H1 (cell line): ENCODE results near the gene C1GALT1. TPM values are rescaled to one million over a fixed set of nuclear protein-coding genes. Genes with fewer than 3 reads are reported as not detected.

ENCODE experiments used
- CTCF ChIA-PET: fragments of 300-600 bp; sonication (Branson Sonifier 250); formaldehyde crosslinking; loops from one replicate; lab custom pipeline; 2021; ENCODE audit not compliant: partially characterized antibody; lab: Charles Lee
- POLR2A ChIA-PET: fragments of 300-600 bp; sonication (Branson Sonifier 250); formaldehyde crosslinking; loops from one replicate; lab custom pipeline; 2021; ENCODE audit warnings: inconsistent platforms; ENCODE audit not compliant: partially characterized antibody; lab: Charles Lee
- DNase-seq, 2 experiments: peaks; one replicate each; pipeline versions ENCODE4 v3.0.0 to v3.0.0-alpha.2; 2010 to 2022; ENCODE audit warnings: low spot score in 2 of 2, low read depth in 1 of 2, mixed read lengths in 1 of 2
- FAIRE-seq: peaks from 2 replicates; lab custom pipeline; 2011; peaks lifted over from hg19 to GRCh38; lab: Jason Lieb, UNC
- H2AFZ ChIP-seq: 2 replicates; pipeline ENCODE4 v1.8.1; 2012; ENCODE audit warnings: low read length, inconsistent platforms
- H2AK5ac ChIP-seq: 2 replicates; pipeline ENCODE4 v1.6.1; 2013; ENCODE audit warnings: low read depth, low read length
- H2BK120ac ChIP-seq: replicated peaks from 2 replicates; pipeline ENCODE3; 2013; ENCODE audit warnings: low read depth, low read length, inconsistent platforms
- H2BK12ac ChIP-seq: 2 replicates; pipeline ENCODE4 v1.6.1; 2013; ENCODE audit warnings: low read depth, low read length
- H2BK15ac ChIP-seq: 2 replicates; pipeline ENCODE4 v1.6.1; 2013; ENCODE audit warnings: low read length
- H2BK20ac ChIP-seq: 2 replicates; pipeline ENCODE4 v1.6.1; 2013; ENCODE audit warnings: low read length
- H2BK5ac ChIP-seq: 2 replicates; pipeline ENCODE4 v1.6.1; 2013; ENCODE audit warnings: low read depth, low read length
- H3K14ac ChIP-seq: 2 replicates; pipeline ENCODE4 v1.6.1; 2013; ENCODE audit warnings: inconsistent platforms; ENCODE audit not compliant: insufficient read length
- H3K18ac ChIP-seq: 2 replicates; pipeline ENCODE4 v1.6.1; 2013; ENCODE audit warnings: low read length; ENCODE audit errors: extremely low read depth
- H3K23ac ChIP-seq: 2 replicates; pipeline ENCODE4 v1.6.1; 2013; ENCODE audit warnings: inconsistent platforms; ENCODE audit not compliant: insufficient read length
- H3K23me2 ChIP-seq: 2 replicates; pipeline ENCODE4 v1.6.1; 2013; ENCODE audit warnings: low read depth, low read length
- H3K27ac ChIP-seq: 2 replicates; pipeline ENCODE4 v1.6.1; 2011; ENCODE audit warnings: low read depth, low read length, inconsistent platforms
- H3K27me3 ChIP-seq, 4 experiments: replicated peaks in 1 of 4; 1 replicate in 1 of 4; 2 replicates in 3 of 4; pipeline versions ENCODE4 v1.6.1 to v1.8.1; 2011 to 2013; ENCODE audit warnings: low read length in 3 of 4, mild to moderate bottlenecking in 3 of 4, inconsistent platforms in 2 of 4, mixed read lengths in 2 of 4, moderate library complexity in 1 of 4; ENCODE audit not compliant: control insufficient read depth in 3 of 4, insufficient read depth in 3 of 4; ENCODE audit errors: extremely low read depth in 1 of 4
- H3K36me3 ChIP-seq, 4 experiments: 2 replicates each; pipeline versions ENCODE4 v1.6.1 to v1.8.1; 2011 to 2013; ENCODE audit warnings: mild to moderate bottlenecking in 4 of 4, low read length in 3 of 4, moderate library complexity in 2 of 4, control low read depth in 1 of 4, inconsistent platforms in 1 of 4; ENCODE audit not compliant: insufficient read depth in 4 of 4, control insufficient read depth in 2 of 4
- H3K4ac ChIP-seq: replicated peaks from 2 replicates; pipeline ENCODE3; 2013; ENCODE audit warnings: low read length, low read depth, mixed read lengths, inconsistent platforms; ENCODE audit not compliant: insufficient read length
- H3K4me1 ChIP-seq, 4 experiments: replicated peaks in 1 of 4; 1 replicate in 1 of 4; 2 replicates in 3 of 4; pipeline versions ENCODE4 v1.6.1 to v1.8.1; 2011 to 2013; ENCODE audit warnings: low read length in 3 of 4, inconsistent platforms in 2 of 4, mixed read lengths in 1 of 4; ENCODE audit not compliant: insufficient read depth in 4 of 4, control insufficient read depth in 3 of 4
- H3K4me2 ChIP-seq, 2 experiments: 2 replicates each; pipeline versions ENCODE4 v1.6.1 to v1.8.1; 2011 to 2013; ENCODE audit warnings: low read depth in 2 of 2, low read length in 2 of 2, control low read depth in 1 of 2, inconsistent platforms in 1 of 2, mild to moderate bottlenecking in 1 of 2; ENCODE audit not compliant: insufficient read depth in 1 of 2
- H3K4me3 ChIP-seq, 4 experiments: fragments of 200-600, 300-600 bp in 1 of 4; sonication (generic), shearing (Covaris generic), sonication (Bioruptor Twin) in 1 of 4; 2 replicates each; pipeline versions ENCODE4 v1.5.1 to v1.8.1; 2011 to 2016; ENCODE audit warnings: low read length in 4 of 4, low read depth in 3 of 4, control low read depth in 2 of 4, inconsistent platforms in 2 of 4, mild to moderate bottlenecking in 2 of 4, mixed read lengths in 1 of 4, moderate library complexity in 1 of 4; ENCODE audit not compliant: insufficient read depth in 2 of 4; ENCODE audit errors: extremely low read depth in 1 of 4
- H3K56ac ChIP-seq: replicated peaks from 2 replicates; pipeline ENCODE3; 2013; ENCODE audit warnings: low read depth, mild to moderate bottlenecking, mixed read lengths, low read length, inconsistent platforms; ENCODE audit not compliant: insufficient read length
- H3K79me1 ChIP-seq: 2 replicates; pipeline ENCODE4 v1.6.1; 2013; ENCODE audit warnings: low read depth, low read length, control low read depth
- H3K79me2 ChIP-seq, 2 experiments: 2 replicates each; pipeline versions ENCODE4 v1.6.1 to v1.8.1; 2012 to 2013; ENCODE audit warnings: low read length in 2 of 2, mild to moderate bottlenecking in 2 of 2, inconsistent platforms in 1 of 2; ENCODE audit not compliant: insufficient read depth in 2 of 2, control insufficient read depth in 1 of 2
- H3K9ac ChIP-seq, 4 experiments: replicated peaks in 1 of 4; 1 replicate in 1 of 4; 2 replicates in 3 of 4; pipeline versions ENCODE4 v1.6.1 to v1.8.1; 2011 to 2013; ENCODE audit warnings: low read depth in 3 of 4, low read length in 3 of 4, control low read depth in 2 of 4, mild to moderate bottlenecking in 2 of 4, moderate library complexity in 2 of 4, inconsistent platforms in 1 of 4; ENCODE audit errors: extremely low read depth in 1 of 4
- H3K9me3 ChIP-seq, 2 experiments: 2 replicates each; pipeline versions ENCODE4 v1.6.1 to v1.8.1; 2012 to 2013; ENCODE audit warnings: mild to moderate bottlenecking in 2 of 2, moderate library complexity in 2 of 2, control low read depth in 1 of 2, inconsistent platforms in 1 of 2, low read depth in 1 of 2, low read length in 1 of 2, mixed read lengths in 1 of 2; ENCODE audit not compliant: insufficient read depth in 2 of 2
- H4K20me1 ChIP-seq, 2 experiments: replicated peaks in 1 of 2; 2 replicates each; pipeline versions ENCODE3 to v1.8.1; 2011 to 2013; ENCODE audit warnings: inconsistent platforms in 2 of 2, low read length in 2 of 2, mild to moderate bottlenecking in 1 of 2; ENCODE audit not compliant: insufficient read depth in 2 of 2, control insufficient read depth in 1 of 2
- H4K5ac ChIP-seq: 2 replicates; pipeline ENCODE4 v1.6.1; 2013; ENCODE audit warnings: low read length, low read depth, mixed read lengths, inconsistent platforms; ENCODE audit not compliant: insufficient read length
- H4K8ac ChIP-seq: 2 replicates; pipeline ENCODE4 v1.8.0; 2013; ENCODE audit warnings: mild to moderate bottlenecking, moderate library complexity, low read length, inconsistent platforms; ENCODE audit not compliant: insufficient read depth; ENCODE audit errors: extremely low read depth
- H4K91ac ChIP-seq: replicated peaks from 2 replicates; pipeline ENCODE3; 2013; ENCODE audit warnings: low read length, mixed read lengths, inconsistent platforms; ENCODE audit not compliant: insufficient read length
- BRCA1 ChIP-seq: IDR thresholded peaks from 2 replicates; pipeline ENCODE4 v1.6.1; 2012; ENCODE audit warnings: low read depth, low read length, improper control_type of control experiment
- CREB1 ChIP-seq: IDR thresholded peaks from 2 replicates; pipeline ENCODE4 v1.6.1; 2012; ENCODE audit warnings: inconsistent platforms
- EP300 ChIP-seq, 2 experiments: IDR thresholded peaks; 1 replicate in 1 of 2; 2 replicates in 1 of 2; pipeline ENCODE4 v1.6.1; 2011 to 2012; ENCODE audit warnings: low read depth in 2 of 2, low read length in 2 of 2, mild to moderate bottlenecking in 2 of 2, borderline replicate concordance in 1 of 2, inconsistent platforms in 1 of 2, moderate library complexity in 1 of 2
- GTF2F1 ChIP-seq: IDR thresholded peaks from 2 replicates; pipeline ENCODE4 v1.6.1; 2012; ENCODE audit warnings: low read depth, low read length, improper control_type of control experiment, borderline replicate concordance
- HDAC6 ChIP-seq: IDR thresholded peaks from one replicate; pipeline ENCODE4 v1.7.1; 2012; ENCODE audit warnings: low read depth, mild to moderate bottlenecking, inconsistent platforms, low read length, moderate library complexity
- JUND ChIP-seq: IDR thresholded peaks from 2 replicates; pipeline ENCODE4 v1.6.1; 2011; ENCODE audit warnings: mild to moderate bottlenecking, improper control_type of control experiment, low read length
- KDM5A ChIP-seq: fragments of 200-600 bp; IDR thresholded peaks from 2 replicates; pipeline ENCODE4 v1.7.1; 2012; ENCODE audit warnings: mild to moderate bottlenecking, low read length, inconsistent platforms, mixed read lengths
- NRF1 ChIP-seq: IDR thresholded peaks from 2 replicates; pipeline ENCODE4 v1.6.1; 2011; ENCODE audit warnings: mild to moderate bottlenecking, low read depth, low read length, improper control_type of control experiment
- POU5F1 ChIP-seq: IDR thresholded peaks from 2 replicates; pipeline ENCODE4 v1.6.1; 2011; ENCODE audit warnings: low read depth, mild to moderate bottlenecking, low read length, moderate library complexity
- SRF ChIP-seq: IDR thresholded peaks from 2 replicates; pipeline ENCODE4 v1.6.1; 2011; ENCODE audit warnings: mild to moderate bottlenecking, low read depth, low read length, moderate library complexity
- TEAD4 ChIP-seq: IDR thresholded peaks from 2 replicates; pipeline ENCODE4 v1.6.1; 2012; ENCODE audit warnings: low read depth, low read length, inconsistent platforms, mixed read lengths
- WGBS, 2 experiments: shearing (Covaris generic) in 1 of 2; methylation state at CpG; one replicate each; pipeline versions ENCODE4 v1.1.6 to v1.1.7; 2013 to 2015; ENCODE audit warnings: low lambda C conversion rate in 2 of 2, mixed read lengths in 2 of 2, inconsistent platforms in 1 of 2, low coverage in 1 of 2, missing lambda C conversion rate in 1 of 2; ENCODE audit not compliant: insufficient replicate concordance in 2 of 2, insufficient coverage in 1 of 2, insufficient read length in 1 of 2; ENCODE audit errors: extremely low coverage in 1 of 2, missing lambda C conversion rate in 1 of 2; 5-methylcytosine and 5-hydroxymethylcytosine counted together
- polyA plus RNA-seq, 7 experiments: library from polyadenylated mRNA; depleted of rRNA in 3 of 7; stranded (reverse) in 5 of 7; unstranded in 2 of 7; fragments of >200 nt in 5 of 7; fragments of 200-250 nt in 2 of 7; gene quantifications; 1 replicate in 5 of 7; 2 replicates in 1 of 7; 4 replicates in 1 of 7; pipeline versions ENCODE4 v1.2.1 to v1.2.3, GENCODE V29; 2011 to 2013; ENCODE audit warnings: missing spikeins in 2 of 7, mixed read lengths in 2 of 7
- total RNA-seq: library from RNA; stranded (reverse); fragmentation: NEBNext Ultra II Directional; extraction: Animal tissue kit (Norgen Biotek cat#: 25700); gene quantifications from 2 replicates; pipeline ENCODE4 v1.2.1, GENCODE V29; 2021
- TF ChIP-seq, protein P1 (sequence below): IDR thresholded peaks from 2 replicates; pipeline ENCODE4 v1.6.1; 2011; ENCODE audit warnings: low read length, improper control_type of control experiment

Gene C1GALT1
- total and polyA plus RNA-seq, 2 of the 8 experiments (the other 6 are each of a cell fraction or from before 2014, with no cell fraction given): 18.7 to 94.2 TPM

DNA sequence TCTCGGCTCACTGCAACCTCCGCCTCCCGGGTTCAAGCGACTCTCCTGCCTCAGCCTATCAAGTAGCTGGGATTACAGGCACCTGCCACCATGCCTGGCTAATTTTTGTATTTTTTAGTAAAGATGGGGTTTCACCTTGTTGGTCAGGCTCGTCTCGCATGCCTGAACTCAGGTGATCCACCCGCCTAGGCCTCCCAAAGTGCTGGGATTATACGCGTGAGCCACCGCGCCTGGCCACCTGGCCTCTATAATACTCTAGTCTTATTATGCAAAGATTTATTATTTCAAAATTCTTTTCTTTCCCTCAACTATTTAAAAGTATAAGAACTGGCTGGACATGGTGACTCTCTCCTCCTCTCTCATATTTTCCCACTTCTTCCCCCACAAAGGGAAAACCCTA lies 30.0 kb upstream of the C1GALT1 start:
- Histone ChIP-seq H4K5ac (no peak overlapping the region), H3K27ac (no peak overlapping the region)

More for the DNA sequence above, 30.0 kb upstream of the C1GALT1 start:
- no peaks in the 10 kb centered on the region for H4K20me1 ChIP-seq
- no peaks in the 10 kb centered on the region for H3K23me2 ChIP-seq
- no peak overlapping the region for H3K9ac ChIP-seq
- no peak overlapping the region for H2BK12ac ChIP-seq
- H3K4me1 ChIP-seq: no peaks in the 10 kb centered on the region
- DNase-seq (no peak), FAIRE-seq (no peak)
- no peaks in the 10 kb centered on the region for H3K36me3 ChIP-seq
- no peak overlapping the region for H3K4me2 ChIP-seq
- H2BK5ac ChIP-seq: no peak overlapping the region
- no peak overlapping the region for H4K91ac ChIP-seq
- no peaks in the 10 kb centered on the region for H3K27me3 ChIP-seq
- H2BK15ac ChIP-seq: no peak overlapping the region
- no peak overlapping the region for H2AFZ ChIP-seq
- H3K23ac ChIP-seq: no peak overlapping the region
- no peaks in the 10 kb centered on the region for H3K79me1 ChIP-seq
- H3K79me2 ChIP-seq: no peaks in the 10 kb centered on the region
- no peak overlapping the region for H3K14ac ChIP-seq
- H3K18ac ChIP-seq: no peak overlapping the region
- POLR2A ChIA-PET: no interaction called here
- no peak overlapping the region for H2BK20ac ChIP-seq
- H3K9me3 ChIP-seq: peaks cover 5 to 16% of the 10 kb centered on the region in 2 experiments; a peak in 3 of 4 replicates
- no peak overlapping the region for H2BK120ac ChIP-seq
- no peak overlapping the region for H3K4me3 ChIP-seq
- 94% methylated on average over 8 of the region's 11 CpGs; no CpG with 5 or more reads in 1 of the 2 experiments for WGBS, 2 experiments
- H4K8ac ChIP-seq: no peak overlapping the region
- TF ChIP-seq JUND (no peak), SRF (no peak), GTF2F1 (no peak), BRCA1 (no peak), EP300 (IDR thresholded peaks at IDR 0.05; ENCODE audit: borderline replicate concordance in 1 of 2, low read depth in 2 of 2, low read length in 2 of 2) (no peak), CREB1 (no peak), HDAC6 (no peak), KDM5A (no peak), POU5F1 (no peak), NRF1 (no peak), TEAD4 (no peak)
- TF ChIP-seq, protein P1, sequence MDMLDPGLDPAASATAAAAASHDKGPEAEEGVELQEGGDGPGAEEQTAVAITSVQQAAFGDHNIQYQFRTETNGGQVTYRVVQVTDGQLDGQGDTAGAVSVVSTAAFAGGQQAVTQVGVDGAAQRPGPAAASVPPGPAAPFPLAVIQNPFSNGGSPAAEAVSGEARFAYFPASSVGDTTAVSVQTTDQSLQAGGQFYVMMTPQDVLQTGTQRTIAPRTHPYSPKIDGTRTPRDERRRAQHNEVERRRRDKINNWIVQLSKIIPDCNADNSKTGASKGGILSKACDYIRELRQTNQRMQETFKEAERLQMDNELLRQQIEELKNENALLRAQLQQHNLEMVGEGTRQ: no peak
- no peak overlapping the region for H2AK5ac ChIP-seq
- H3K4ac ChIP-seq: no peak overlapping the region
- CTCF ChIA-PET: no interaction called here
- H3K56ac ChIP-seq: no peak overlapping the region
